HepG2 (cell line): ENCODE measurements around the gene LEMD1. TPM values are rescaled to one million over a fixed set of nuclear protein-coding genes. Genes with fewer than 3 reads are reported as not detected.

ENCODE experiments used
- AGO2 ChIP-seq: fragments of 200-400 bp; formaldehyde crosslinking; optimal IDR thresholded peaks from 2 replicates; pipeline ENCODE3; 2017; ENCODE audit warnings: mild to moderate bottlenecking, low read depth, low read length, moderate library complexity
- BHLHE40 ChIP-seq: IDR thresholded peaks from 2 replicates; pipeline ENCODE4 v1.6.1; 2011; ENCODE audit warnings: low read length, improper control_type of control experiment
- CTCF ChIP-seq: sonication (generic); formaldehyde crosslinking; IDR thresholded peaks from 2 replicates; pipeline ENCODE4 v1.5.0; 2020; ENCODE audit warnings: mild to moderate bottlenecking, missing genetic modification reagents, moderate library complexity
- DR1 ChIP-seq: sonication (generic); formaldehyde crosslinking; IDR thresholded peaks from 2 replicates; pipeline ENCODE4 v1.8.0; 2021; ENCODE audit warnings: mild to moderate bottlenecking, missing genetic modification reagents, inconsistent platforms
- HDAC2 ChIP-seq: sonication (generic); formaldehyde crosslinking; IDR thresholded peaks from 2 replicates; pipeline ENCODE4 v1.4.0; 2020; ENCODE audit warnings: missing genetic modification reagents
- MED13 ChIP-seq: sonication (generic); formaldehyde crosslinking; IDR thresholded peaks from 2 replicates; pipeline ENCODE4 v1.5.0; 2020; ENCODE audit warnings: missing genetic modification reagents
- SMC3 ChIP-seq: IDR thresholded peaks from 2 replicates; pipeline ENCODE4 v1.6.1; 2011; ENCODE audit warnings: low read length, improper control_type of control experiment
- TAF1 ChIP-seq: sonication (generic); formaldehyde crosslinking; IDR thresholded peaks from 2 replicates; pipeline ENCODE4 v1.4.0; 2020; ENCODE audit warnings: missing genetic modification reagents
- TBP ChIP-seq: sonication (generic); formaldehyde crosslinking; IDR thresholded peaks from 2 replicates; pipeline ENCODE4 v1.5.0; 2020; ENCODE audit warnings: missing genetic modification reagents
- ZKSCAN8 ChIP-seq: IDR thresholded peaks from 2 replicates; pipeline ENCODE4 v1.6.1; 2016; ENCODE audit warnings: borderline replicate concordance, missing genetic modification reagents, missing compliant biosample characterization
- ZNF160 ChIP-seq: sonication (generic); formaldehyde crosslinking; IDR thresholded peaks from 2 replicates; pipeline ENCODE4 v1.8.0; 2022; ENCODE audit warnings: mild to moderate bottlenecking, inconsistent platforms, missing genetic modification reagents
- ZNF274 ChIP-seq: sonication (generic); formaldehyde crosslinking; IDR thresholded peaks from 2 replicates; pipeline ENCODE4 v1.5.1; 2020; ENCODE audit warnings: mild to moderate bottlenecking, missing genetic modification reagents
- ZNF501 ChIP-seq: sonication (generic); formaldehyde crosslinking; IDR thresholded peaks from 2 replicates; pipeline ENCODE4 v1.5.1; 2020; ENCODE audit warnings: mild to moderate bottlenecking, moderate library complexity, missing genetic modification reagents
- ZNF609 ChIP-seq: sonication (generic); formaldehyde crosslinking; IDR thresholded peaks from 2 replicates; pipeline ENCODE4 v1.4.0; 2020; ENCODE audit warnings: mild to moderate bottlenecking, missing genetic modification reagents, borderline replicate concordance
- ZNF768 ChIP-seq: sonication (generic); formaldehyde crosslinking; IDR thresholded peaks from 2 replicates; pipeline ENCODE4 v1.4.0; 2020; ENCODE audit warnings: missing genetic modification reagents
- ZNF772 ChIP-seq: sonication (generic); formaldehyde crosslinking; IDR thresholded peaks from 2 replicates; pipeline ENCODE4 v1.5.0; 2020; ENCODE audit warnings: mild to moderate bottlenecking, missing genetic modification reagents
- ZNF773 ChIP-seq: sonication (generic); formaldehyde crosslinking; IDR thresholded peaks from 2 replicates; pipeline ENCODE4 v1.4.0; 2020; ENCODE audit warnings: missing genetic modification reagents, borderline replicate concordance
- polyA plus RNA-seq, 8 experiments: library from polyadenylated mRNA; depleted of rRNA in 3 of 8; stranded (reverse) in 7 of 8; unstranded in 1 of 8; fragments of >200 nt; fragmentation: Illumina TruSeq in 4 of 8; extraction: Trizol in 4 of 8; gene quantifications; 2 replicates each; pipeline versions ENCODE4 v1.2.1 to v1.2.3, GENCODE V29; 2011 to 2016; ENCODE audit warnings: low read depth in 4 of 8, missing spikeins in 1 of 8, mixed read lengths in 1 of 8; ENCODE audit not compliant: insufficient read depth in 1 of 8
- total RNA-seq, 5 experiments: library from RNA; depleted of rRNA; stranded (reverse); fragments of >200 nt; fragmentation: Illumina TruSeq; extraction: Trizol; gene quantifications; 2 replicates each; pipeline ENCODE4 v1.2.3, GENCODE V29; 2016; ENCODE audit warnings: low read depth in 1 of 5
- TF ChIP-seq, protein P1 (sequence below): sonication (generic); formaldehyde crosslinking; conservative IDR thresholded peaks from 2 replicates; pipeline ENCODE4 v1.8.1; 2023; ENCODE audit warnings: missing genetic modification reagents
- TF ChIP-seq, protein P2 (sequence below): IDR thresholded peaks from 2 replicates; pipeline ENCODE4 v1.6.1; 2012; ENCODE audit warnings: inconsistent platforms
- TF ChIP-seq, protein P3 (sequence below): sonication (generic); formaldehyde crosslinking; IDR thresholded peaks from 2 replicates; pipeline ENCODE4 v1.8.1; 2023; ENCODE audit warnings: mild to moderate bottlenecking, moderate library complexity, missing genetic modification reagents

The LEMD1 gene
- total and polyA plus RNA-seq, 2 of the 13 experiments (the other 11 are each of a cell fraction or from before 2014, with no cell fraction given): 1.4 to 2.3 TPM

GRCh38 chr1:205335692-205336091 is 86.2 kb downstream of the LEMD1 start (continued):
- TF ChIP-seq ZNF772 (no peak), ZNF501 (CRISPR knock-in tag) (no peak), ZNF768 (CRISPR knock-in tag) (no peak), DR1 (no peak), MED13 (CRISPR knock-in tag) (no peak), CTCF (CRISPR knock-in tag) (peak; percentile 92), SMC3 (peak; percentile 59), ZNF274 (CRISPR knock-in tag) (no peak), TBP (CRISPR knock-in tag) (no peak), ZNF609 (no peak), ZKSCAN8 (CRISPR knock-in tag) (no peak), ZNF773 (CRISPR knock-in tag) (no peak), HDAC2 (no peak), TAF1 (CRISPR knock-in tag) (no peak), BHLHE40 (no peak), AGO2 (no peak), ZNF160 (CRISPR knock-in tag) (no peak)
- TF ChIP-seq, protein P1, sequence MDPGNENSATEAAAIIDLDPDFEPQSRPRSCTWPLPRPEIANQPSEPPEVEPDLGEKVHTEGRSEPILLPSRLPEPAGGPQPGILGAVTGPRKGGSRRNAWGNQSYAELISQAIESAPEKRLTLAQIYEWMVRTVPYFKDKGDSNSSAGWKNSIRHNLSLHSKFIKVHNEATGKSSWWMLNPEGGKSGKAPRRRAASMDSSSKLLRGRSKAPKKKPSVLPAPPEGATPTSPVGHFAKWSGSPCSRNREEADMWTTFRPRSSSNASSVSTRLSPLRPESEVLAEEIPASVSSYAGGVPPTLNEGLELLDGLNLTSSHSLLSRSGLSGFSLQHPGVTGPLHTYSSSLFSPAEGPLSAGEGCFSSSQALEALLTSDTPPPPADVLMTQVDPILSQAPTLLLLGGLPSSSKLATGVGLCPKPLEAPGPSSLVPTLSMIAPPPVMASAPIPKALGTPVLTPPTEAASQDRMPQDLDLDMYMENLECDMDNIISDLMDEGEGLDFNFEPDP (CRISPR knock-in tag): no peak
- TF ChIP-seq, protein P2, sequence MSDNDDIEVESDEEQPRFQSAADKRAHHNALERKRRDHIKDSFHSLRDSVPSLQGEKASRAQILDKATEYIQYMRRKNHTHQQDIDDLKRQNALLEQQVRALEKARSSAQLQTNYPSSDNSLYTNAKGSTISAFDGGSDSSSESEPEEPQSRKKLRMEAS: peak; percentile 13; the same call in 1 of the 2 replicates
- TF ChIP-seq, protein P3, sequence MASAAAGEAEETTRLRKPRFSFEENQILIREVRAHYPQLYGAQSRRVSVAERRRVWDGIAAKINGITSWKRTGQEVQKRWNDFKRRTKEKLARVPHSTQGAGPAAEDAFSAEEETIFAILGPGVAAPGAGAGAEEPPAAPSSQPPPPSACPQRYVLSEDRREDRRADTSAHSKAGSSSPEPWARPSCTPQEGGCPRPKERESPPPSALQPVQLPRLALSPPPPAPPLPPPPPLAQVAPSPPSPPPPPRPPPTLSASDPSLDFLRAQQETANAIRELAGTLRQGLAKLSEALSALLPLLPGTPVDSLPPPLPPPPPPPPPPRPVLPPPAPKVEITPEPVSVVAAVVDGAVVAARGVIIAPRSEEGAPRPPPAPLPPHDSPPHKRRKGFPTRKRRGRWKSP (CRISPR knock-in tag): no peak
